Activated CD4-positive, alpha-beta T cell treated with anti-CD3 and anti-CD28 coated beads, Interleukin-2, amount 10 ng/mL, durations not matched to agents 7 days and 5 days (primary cell): ENCODE data around the gene ARHGEF5. TPM values are rescaled to one million over a fixed set of nuclear protein-coding genes. Genes with fewer than 3 reads are reported as not detected.
"Not testable (repeated sequence)": the region's sequence is repeated elsewhere in the genome, so short reads cannot be mapped to it uniquely, and the experiment has no call there.

Experiments used
- CTCF ChIA-PET: fragments of 350-600 bp; sonication (Branson Sonifier 250); formaldehyde crosslinking; loops from one replicate; lab custom pipeline; 2021; ENCODE audit warnings: antibody characterized with exemption; lab: Charles Lee
- POLR2A ChIA-PET: fragments of 350-600 bp; sonication (Branson Sonifier 250); formaldehyde crosslinking; loops from one replicate; lab custom pipeline; 2021; ENCODE audit warnings: antibody characterized with exemption; lab: Charles Lee
- DNase-seq: peaks from one replicate; pipeline ENCODE4 v3.0.0-alpha.2; 2020
- H3K27ac Mint-ChIP-seq: one replicate; pipeline ENCODE4 v1.8.0; 2021; ENCODE audit warnings: mild to moderate bottlenecking, moderate library complexity, mixed read lengths
- H3K27me3 Mint-ChIP-seq: one replicate; pipeline ENCODE4 v1.8.0; 2021; ENCODE audit warnings: mixed read lengths
- H3K36me3 Mint-ChIP-seq: one replicate; pipeline ENCODE4 v1.8.0; 2021; ENCODE audit warnings: low read depth, mixed read lengths
- H3K4me1 Mint-ChIP-seq: one replicate; pipeline ENCODE4 v1.8.0; 2021; ENCODE audit warnings: mixed read lengths
- H3K4me3 Mint-ChIP-seq: one replicate; pipeline ENCODE4 v1.8.0; 2021; ENCODE audit warnings: mild to moderate bottlenecking, moderate library complexity, mixed read lengths
- H3K9me3 Mint-ChIP-seq: one replicate; pipeline ENCODE4 v1.8.0; 2021; ENCODE audit warnings: mixed read lengths
- total RNA-seq, 2 experiments: library from RNA; stranded (reverse); gene quantifications; one replicate each; pipeline ENCODE4 v1.2.3, GENCODE V29; 2021

The ARHGEF5 gene
- total RNA-seq: 10 to 100 TPM; 11.0 to 13.1 TPM

DNA sequence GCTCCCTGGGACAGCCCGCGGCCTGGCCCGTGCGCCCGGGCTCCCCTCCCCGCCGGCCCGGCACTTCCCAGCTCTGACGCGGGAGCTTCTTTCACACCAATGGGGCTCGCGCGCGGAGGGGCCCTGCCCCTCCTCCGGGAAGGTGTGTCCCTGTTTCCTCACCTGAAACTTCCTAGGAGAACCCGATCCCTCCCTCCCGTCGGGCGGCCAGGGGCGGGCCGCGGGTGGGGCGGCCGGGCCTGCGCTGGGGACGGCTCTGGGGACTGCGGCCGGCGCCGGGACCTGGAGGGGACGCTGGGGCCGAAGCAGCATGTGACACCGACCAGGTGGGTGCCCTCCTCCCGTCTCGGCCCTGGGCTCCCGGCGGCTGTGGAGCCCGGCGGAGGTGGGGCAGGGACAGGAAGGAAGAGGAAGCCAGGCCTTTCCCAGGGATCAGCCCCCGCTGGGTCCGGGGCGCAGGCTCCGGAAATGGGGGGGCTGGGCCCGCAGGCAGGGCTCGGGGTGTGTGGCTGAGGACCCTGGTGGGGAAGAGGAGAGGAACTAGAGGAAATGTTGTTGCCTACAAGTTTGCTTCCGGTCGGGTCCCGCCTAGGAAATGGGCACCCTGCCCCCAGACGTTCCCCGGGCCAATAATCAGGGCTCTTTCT is at the start of gene ARHGEF5:
ARHGEF5 (plus strand) TSS at position 227 of the 647 bp plus-strand sequence. CDS start 7,268 bp downstream, outside the sequence.
- DNase-seq, H3K27me3 Mint-ChIP-seq, H3K36me3 Mint-ChIP-seq, POLR2A ChIA-PET, H3K4me1 Mint-ChIP-seq, CTCF ChIA-PET, H3K9me3 Mint-ChIP-seq: not testable (repeated sequence)
- H3K4me3 Mint-ChIP-seq: peak within 1 kb of the TSS; percentile 82
- H3K27ac Mint-ChIP-seq: peak within 1 kb of the TSS; percentile 91

DNA sequence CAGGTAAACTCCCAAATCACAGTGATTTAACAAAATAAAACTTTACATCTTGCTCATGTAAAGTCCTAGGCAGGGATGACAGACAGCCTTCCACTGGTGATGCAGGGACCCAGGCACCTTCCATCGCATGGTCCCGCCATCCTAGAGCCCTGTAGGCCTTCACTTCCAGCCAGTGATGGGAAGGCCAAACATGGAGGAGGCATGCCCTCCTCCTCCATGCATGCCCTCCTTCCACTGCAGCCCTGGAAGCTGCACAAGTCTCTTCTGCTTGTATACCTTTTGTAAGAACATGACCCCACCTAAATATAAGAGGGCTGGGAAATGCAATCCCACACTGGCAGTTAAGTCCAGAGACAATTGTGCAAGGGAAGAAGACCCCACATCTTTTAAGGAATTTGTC is 45.5 kb upstream of the ARHGEF5 start:
- CTCF ChIA-PET, H3K4me3 Mint-ChIP-seq, POLR2A ChIA-PET, H3K36me3 Mint-ChIP-seq, H3K9me3 Mint-ChIP-seq, H3K27ac Mint-ChIP-seq, H3K27me3 Mint-ChIP-seq, H3K4me1 Mint-ChIP-seq, DNase-seq: not testable (repeated sequence)

DNA sequence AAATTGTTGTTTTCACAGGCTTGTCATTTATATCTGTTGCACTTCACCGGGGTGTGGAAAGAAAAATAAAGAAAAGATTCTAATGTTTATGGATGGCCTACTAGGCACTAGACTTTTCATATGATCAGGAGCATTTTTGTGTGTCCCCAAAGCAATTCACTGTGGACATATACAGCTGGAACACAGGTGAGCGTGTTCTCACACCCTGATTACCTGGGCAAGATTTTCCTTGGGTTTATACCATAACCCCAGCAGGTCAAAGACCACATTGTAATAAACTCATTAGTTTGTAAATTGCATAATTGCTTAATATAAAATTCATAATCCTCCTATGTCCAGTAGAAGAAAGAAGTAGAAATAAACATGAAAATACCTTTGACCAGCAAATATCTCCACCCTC is 44.0 kb upstream of the ARHGEF5 start:
- H3K36me3 Mint-ChIP-seq, H3K4me1 Mint-ChIP-seq, H3K27me3 Mint-ChIP-seq, POLR2A ChIA-PET, DNase-seq, H3K4me3 Mint-ChIP-seq, H3K27ac Mint-ChIP-seq, H3K9me3 Mint-ChIP-seq, CTCF ChIA-PET: not testable (repeated sequence)

DNA sequence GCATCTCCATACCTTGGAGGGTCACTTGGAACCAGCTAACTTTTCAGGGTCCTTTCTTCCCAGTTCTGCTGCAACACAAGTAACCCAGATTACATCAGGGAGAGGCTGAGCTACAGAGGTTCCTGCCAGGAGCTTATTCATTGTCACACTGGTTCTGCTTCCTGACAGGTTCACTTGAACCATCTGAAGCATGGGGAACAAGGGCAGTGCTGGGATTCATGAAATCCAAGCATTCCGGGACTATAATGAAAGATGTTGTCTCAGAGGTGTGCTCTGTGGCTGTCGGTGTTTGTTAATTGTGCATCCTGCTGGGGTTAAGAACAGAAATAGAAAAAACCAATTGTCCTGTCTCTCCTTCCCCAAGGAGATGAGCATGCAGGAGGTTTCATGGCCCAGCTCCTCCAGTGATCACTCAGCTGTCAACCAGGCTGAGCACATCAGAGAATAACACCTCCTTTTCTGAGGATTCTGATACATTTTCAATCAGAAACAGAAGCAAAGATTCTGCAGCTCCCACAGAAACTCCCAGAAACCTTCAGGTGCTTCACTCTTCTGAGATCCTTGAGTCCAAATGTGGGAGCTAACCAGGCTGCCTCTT is 43.2 kb upstream of the ARHGEF5 start, which contains the start of gene OR2A1:
OR2A1 (plus strand) TSS at position 548 of the 598 bp plus-strand sequence. CDS start 5,706 bp downstream, outside the sequence.
- DNase-seq, H3K4me1 Mint-ChIP-seq, H3K4me3 Mint-ChIP-seq, H3K9me3 Mint-ChIP-seq, H3K27me3 Mint-ChIP-seq, H3K27ac Mint-ChIP-seq, CTCF ChIA-PET, POLR2A ChIA-PET, H3K36me3 Mint-ChIP-seq: not testable (repeated sequence)

DNA sequence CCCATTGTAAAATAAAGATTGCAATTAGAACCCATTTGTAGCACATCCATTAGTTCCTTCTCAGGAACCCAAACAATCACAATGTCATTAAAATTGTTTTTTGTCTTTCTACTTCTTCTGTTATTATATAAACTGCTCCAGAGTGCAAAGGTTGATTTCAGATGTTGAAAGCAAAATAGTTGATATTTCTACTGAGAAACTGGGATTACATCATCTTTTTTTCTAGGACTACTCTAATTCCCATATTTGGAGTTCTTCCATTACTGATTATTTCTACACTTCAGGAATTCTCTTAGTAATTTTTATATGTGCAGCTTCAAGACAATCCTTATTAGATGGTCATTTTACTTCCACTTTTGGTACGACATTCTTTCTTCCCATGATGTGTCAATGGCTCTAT is 37.7 kb upstream of the ARHGEF5 start:
- H3K27ac Mint-ChIP-seq, POLR2A ChIA-PET, H3K36me3 Mint-ChIP-seq, H3K9me3 Mint-ChIP-seq, DNase-seq, H3K4me1 Mint-ChIP-seq, H3K27me3 Mint-ChIP-seq, H3K4me3 Mint-ChIP-seq, CTCF ChIA-PET: not testable (repeated sequence)

DNA sequence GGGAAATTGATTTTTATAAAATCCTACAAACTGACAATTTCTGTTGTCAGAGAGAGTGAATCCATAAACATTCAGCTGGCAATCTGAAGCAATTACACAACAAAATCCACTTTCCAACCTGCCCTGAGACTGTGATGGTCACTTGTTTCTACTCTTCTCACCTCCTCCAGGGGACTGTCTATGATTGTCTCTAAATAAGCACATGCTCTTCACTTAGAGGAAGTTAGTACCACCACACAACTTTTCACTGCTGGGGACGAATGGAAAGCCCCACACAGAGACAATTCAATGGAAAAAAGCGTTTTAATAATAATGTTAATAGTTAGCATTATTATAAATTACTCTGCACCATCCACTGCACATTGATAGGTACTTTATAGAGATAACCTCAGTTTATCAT is 35.7 kb upstream of the ARHGEF5 start:
- H3K9me3 Mint-ChIP-seq, H3K27ac Mint-ChIP-seq, POLR2A ChIA-PET, H3K27me3 Mint-ChIP-seq, CTCF ChIA-PET, DNase-seq, H3K4me1 Mint-ChIP-seq, H3K4me3 Mint-ChIP-seq, H3K36me3 Mint-ChIP-seq: not testable (repeated sequence)

DNA sequence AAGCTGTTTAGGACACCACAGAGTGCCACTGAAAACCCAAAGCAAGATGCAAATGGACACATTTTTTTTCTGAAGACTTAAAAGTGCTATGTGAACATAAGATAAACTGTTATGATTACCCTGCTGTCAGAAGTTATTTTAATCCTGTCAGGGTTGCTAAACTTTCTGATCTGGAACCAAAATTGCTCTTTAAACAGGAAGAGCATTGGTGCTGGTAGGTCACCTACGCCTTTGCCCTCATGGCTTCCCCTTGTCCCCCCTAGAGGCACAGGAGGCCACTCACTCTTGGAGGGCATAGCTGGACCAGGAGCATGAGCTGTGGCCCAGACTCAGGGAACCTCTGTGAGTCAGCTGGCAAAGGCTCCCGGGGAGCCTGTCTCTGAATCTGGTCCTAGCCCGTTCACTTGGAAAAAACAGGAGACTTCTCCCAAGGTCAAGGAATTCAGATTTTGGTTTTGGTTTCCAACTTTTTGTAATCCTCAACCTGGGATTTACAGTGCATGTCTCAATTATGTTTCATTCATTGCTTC is 33.5 kb upstream of the ARHGEF5 start:
- H3K9me3 Mint-ChIP-seq, H3K4me3 Mint-ChIP-seq, POLR2A ChIA-PET, H3K27ac Mint-ChIP-seq, DNase-seq, CTCF ChIA-PET, H3K36me3 Mint-ChIP-seq, H3K4me1 Mint-ChIP-seq, H3K27me3 Mint-ChIP-seq: not testable (repeated sequence)

DNA sequence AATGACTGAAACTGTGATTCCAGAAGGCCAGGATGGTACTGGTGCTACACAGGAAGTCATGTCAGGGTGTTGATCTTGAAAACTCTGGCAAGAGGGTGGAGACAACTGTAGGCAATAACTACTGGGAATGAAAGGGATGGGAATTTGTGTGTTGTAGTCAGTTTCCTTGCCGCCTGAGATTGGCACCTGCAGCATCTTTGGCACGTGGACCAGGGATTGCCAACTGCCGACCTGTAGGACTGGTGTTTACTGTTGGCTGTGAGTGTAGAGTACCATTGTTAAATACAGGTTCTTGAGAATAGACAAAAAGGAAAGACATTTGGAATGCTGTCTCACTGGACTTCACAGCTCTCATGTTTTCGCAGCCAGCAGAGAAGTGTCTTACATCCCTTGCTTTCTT is 31.8 kb upstream of the ARHGEF5 start:
- H3K27ac Mint-ChIP-seq, H3K9me3 Mint-ChIP-seq, POLR2A ChIA-PET, H3K36me3 Mint-ChIP-seq, H3K4me3 Mint-ChIP-seq, CTCF ChIA-PET, H3K4me1 Mint-ChIP-seq, H3K27me3 Mint-ChIP-seq, DNase-seq: not testable (repeated sequence)

DNA sequence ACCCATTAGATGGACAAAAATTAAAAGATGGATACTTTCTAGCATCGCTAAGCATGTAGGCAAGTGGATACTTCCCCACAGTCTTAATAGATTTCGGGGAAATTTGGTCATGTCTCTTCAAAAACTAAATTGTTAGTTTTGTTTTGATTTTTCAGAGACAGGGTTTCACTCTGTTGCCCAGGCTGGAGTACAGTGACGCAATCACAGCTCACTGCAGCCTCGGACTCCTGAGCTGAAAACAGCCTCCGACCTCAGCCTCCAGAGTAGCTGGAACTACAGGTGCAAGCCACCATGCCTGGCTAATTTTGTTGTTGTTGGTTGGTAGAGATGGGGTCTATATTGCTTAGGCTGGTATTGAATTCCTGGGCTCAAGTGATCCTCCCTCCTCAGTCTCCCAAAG is 29.3 kb upstream of the ARHGEF5 start:
- H3K27me3 Mint-ChIP-seq, H3K9me3 Mint-ChIP-seq, H3K27ac Mint-ChIP-seq, DNase-seq, H3K4me3 Mint-ChIP-seq, POLR2A ChIA-PET, H3K36me3 Mint-ChIP-seq, H3K4me1 Mint-ChIP-seq, CTCF ChIA-PET: not testable (repeated sequence)

DNA sequence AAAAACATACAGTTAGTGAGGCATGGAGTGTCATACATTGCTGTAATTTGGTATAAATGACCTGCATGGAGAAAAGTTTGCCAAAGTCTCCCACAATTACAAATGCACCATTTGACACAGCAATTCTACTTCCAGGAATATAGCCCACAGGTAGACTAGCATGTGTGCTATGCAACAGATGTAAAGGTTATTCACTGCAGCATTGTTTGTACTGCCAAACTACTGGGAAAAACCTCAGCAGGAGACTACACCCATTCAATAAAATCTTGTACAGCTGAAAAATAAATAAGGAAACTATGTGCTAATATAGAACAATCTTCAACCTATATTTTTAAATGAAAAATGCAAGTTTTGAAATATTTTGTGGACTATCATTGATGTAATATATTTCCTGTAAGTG is 25.2 kb upstream of the ARHGEF5 start:
- DNase-seq, H3K27me3 Mint-ChIP-seq, POLR2A ChIA-PET, H3K4me1 Mint-ChIP-seq, H3K27ac Mint-ChIP-seq, H3K9me3 Mint-ChIP-seq, H3K36me3 Mint-ChIP-seq, H3K4me3 Mint-ChIP-seq, CTCF ChIA-PET: not testable (repeated sequence)

DNA sequence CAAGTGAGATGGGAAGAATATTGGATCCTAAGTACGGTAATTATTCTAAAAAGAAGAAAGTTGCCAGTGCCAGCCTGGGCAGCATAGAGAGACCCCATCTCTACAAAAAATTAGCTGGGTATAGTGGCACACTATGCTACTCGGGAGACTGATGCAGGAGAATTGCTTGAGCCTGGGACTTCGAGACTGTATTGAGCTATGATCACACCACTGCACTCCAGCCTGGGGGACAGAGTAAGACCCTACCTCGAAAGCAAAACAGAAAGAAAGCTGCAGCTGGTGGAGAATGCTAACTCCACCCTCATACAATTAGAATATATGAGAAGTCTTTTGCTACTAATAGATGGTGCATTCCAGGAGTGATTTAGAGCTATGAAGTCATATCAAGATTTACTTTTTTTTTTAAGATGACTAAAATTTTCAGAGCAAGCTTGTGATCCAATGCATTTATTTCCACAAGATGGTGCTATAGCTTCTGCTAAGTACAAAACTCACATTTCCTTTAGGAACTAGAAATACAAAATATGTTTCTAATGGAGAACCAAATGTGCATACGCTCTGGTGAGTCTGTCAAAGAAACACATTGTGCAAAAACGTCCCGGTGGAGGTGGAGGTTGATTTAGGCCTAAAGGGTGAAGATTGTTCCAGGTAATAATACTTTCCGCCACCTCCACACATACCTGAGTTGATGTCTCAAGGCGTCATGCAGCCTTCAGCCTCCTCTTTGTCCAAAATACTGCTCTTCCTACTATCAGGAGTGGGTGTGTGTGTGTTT is 23.8 kb upstream of the ARHGEF5 start:
- DNase-seq, H3K4me3 Mint-ChIP-seq, H3K27ac Mint-ChIP-seq, H3K36me3 Mint-ChIP-seq, H3K27me3 Mint-ChIP-seq, H3K9me3 Mint-ChIP-seq, POLR2A ChIA-PET, H3K4me1 Mint-ChIP-seq: not testable (repeated sequence)
- CTCF ChIA-PET: interaction anchor here (0.6 kb wide), 3 partner anchors 111 to 1385 kb away, joined by 3 read pairs; no protein-coding TSS in a partner anchor

DNA sequence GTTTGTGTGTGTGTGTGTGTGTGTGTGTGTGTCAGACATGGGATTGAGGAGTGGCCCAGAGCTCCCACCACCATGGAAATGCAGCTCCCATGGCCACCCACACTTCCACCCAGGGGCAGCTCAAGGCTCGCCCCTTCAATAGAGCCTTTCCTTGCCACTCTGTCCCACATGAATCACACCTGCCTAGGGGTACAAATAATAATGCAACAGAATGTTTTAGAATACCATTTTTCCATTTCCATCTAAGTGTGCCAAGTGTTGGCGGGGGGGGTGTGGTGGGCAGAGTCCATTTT is 23.3 kb upstream of the ARHGEF5 start:
- H3K36me3 Mint-ChIP-seq, H3K27ac Mint-ChIP-seq, H3K9me3 Mint-ChIP-seq, POLR2A ChIA-PET, H3K4me3 Mint-ChIP-seq, H3K4me1 Mint-ChIP-seq, DNase-seq, H3K27me3 Mint-ChIP-seq: not testable (repeated sequence)
- CTCF ChIA-PET: interaction anchor here (0.6 kb wide), 3 partner anchors 111 to 1386 kb away, joined by 3 read pairs; no protein-coding TSS in a partner anchor

DNA sequence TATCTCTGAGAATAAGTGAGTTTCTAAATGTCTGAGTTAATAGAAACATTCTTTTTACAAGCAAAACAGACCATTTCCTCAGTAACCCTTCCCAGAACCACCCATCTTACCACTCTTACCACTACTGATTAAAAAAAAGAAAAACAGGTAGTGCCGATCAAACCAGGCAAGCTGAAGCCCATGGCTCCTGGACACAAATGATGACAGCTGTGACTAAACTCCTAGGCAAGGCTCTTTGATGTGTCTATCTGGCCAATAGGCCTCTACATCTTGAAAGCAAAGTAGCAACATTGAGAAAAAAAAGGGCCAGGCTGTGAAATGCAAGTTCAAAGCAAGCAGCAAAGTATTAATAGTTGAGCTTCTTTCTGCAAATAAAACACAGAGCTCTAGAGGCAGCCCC is 6.6 kb upstream of the ARHGEF5 start:
- H3K9me3 Mint-ChIP-seq, CTCF ChIA-PET, H3K27ac Mint-ChIP-seq, POLR2A ChIA-PET, H3K27me3 Mint-ChIP-seq, H3K36me3 Mint-ChIP-seq, H3K4me3 Mint-ChIP-seq, DNase-seq, H3K4me1 Mint-ChIP-seq: not testable (repeated sequence)
